D721Med (cell line): ENCODE measurements around the gene UCN2.

Source experiments
- DNase-seq: peaks from one replicate; pipeline ENCODE4 v3.0.0; 2011; ENCODE audit warnings: low spot score; ENCODE audit not compliant: insufficient read length
- FAIRE-seq: peaks from 2 replicates; lab custom pipeline; 2011; peaks lifted over from hg19 to GRCh38; lab: Jason Lieb, UNC
- CTCF ChIP-seq: IDR thresholded peaks from 2 replicates; pipeline ENCODE4 v1.5.1; 2012; ENCODE audit warnings: mild to moderate bottlenecking, control low read depth; ENCODE audit not compliant: insufficient read depth; ENCODE audit errors: missing control alignments

The UCN2 gene

DNA sequence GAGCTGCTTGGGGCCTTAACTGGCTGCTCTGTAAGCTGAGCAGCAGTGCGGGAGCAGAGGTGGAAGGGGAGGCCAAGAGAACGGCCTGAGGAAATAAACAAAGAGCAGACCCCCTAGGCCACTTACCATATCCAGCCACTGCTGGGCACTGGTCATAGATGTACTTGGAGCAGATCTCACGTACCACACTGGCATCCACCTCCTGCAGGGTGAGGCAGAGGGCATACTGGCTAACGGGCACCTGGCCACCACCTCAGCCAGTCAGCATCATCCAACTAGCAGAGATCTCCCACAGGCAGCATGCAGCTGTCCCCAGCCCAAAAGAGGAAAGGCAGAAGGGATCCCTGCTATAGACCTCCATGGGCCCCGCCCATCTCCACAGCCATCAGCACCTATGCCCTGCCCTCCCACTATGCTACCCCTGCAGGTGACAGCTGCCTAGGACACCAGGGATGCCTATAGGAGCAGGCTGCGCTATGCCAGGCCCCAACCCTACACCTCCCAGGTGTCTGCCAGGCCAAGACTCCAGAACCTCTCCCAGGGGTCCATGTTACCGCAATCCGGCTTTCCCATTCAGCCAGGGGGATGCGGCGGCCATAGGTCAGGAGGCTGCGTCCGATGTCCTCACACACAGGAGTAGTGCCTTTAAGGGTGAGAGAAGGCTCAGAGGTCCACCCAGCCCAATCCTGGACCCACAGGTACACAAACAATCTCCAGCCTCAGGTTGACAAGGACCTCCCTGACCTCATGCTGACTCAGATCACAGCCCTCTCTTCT is 36.1 kb upstream of the UCN2 start:
- no peak for FAIRE-seq
- no peak for TF ChIP-seq CTCF
- DNase-seq = no peak

DNA sequence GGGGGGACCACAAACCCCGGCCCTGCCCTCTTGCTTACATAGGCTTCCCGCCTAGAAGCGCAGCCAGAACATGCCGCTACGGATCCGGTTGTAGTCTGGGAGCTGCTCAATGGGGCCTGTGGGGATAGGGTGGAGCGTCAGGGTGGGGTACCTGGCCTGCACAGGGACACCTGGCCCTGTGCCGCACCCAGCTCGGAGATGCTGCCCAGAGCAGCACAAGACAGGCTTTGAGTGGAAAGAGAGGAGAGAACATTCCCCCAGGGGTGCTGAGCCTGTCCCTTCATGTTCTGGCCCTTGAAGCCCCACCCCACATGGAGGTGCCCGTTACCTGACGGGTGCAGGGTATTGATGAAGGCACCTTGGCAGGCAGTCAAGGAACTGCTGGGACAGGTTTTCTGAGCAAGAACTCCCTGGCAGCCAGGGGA is 35.5 kb upstream of the UCN2 start:
- DNase-seq = no peak
- FAIRE-seq = no peak
- no peak for TF ChIP-seq CTCF

DNA sequence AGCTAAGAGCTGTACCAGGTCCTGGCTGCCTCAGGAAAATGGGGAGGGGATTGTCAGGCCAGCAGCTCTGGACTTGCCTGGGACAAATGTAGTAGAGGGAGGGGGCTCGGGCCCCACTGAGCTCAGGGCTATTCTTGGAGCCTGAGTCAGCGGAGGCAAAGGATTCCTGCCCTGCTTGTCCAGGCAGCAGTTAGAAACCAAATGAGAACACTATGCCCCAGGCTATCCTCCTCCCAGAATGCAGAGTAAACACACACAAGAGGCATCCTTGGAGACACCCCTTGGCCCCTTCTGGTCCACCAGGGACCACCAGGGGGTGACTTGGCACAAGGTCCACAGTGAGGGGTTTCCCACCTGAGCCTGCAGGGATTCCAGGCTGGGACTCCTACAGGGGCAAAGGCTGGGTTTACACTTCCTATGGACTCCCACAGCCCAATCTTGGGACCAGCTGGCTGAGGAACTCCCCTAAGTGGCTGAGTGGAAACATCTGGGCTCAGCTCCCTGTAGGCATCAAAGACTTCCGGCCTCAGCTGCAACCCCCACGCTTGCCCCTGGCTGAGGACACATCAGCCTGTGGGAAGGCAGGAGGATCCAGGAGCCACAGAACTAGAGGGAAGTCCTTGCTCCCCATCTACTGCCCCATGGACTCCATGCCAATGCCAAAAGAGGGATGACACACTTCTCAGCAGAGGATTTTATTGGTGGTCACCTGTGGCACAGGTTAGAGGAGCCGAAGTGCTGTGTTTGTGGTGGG is 34.9 kb upstream of the UCN2 start:
- FAIRE-seq (no peak), DNase-seq (no peak)
- no peak for TF ChIP-seq CTCF

DNA sequence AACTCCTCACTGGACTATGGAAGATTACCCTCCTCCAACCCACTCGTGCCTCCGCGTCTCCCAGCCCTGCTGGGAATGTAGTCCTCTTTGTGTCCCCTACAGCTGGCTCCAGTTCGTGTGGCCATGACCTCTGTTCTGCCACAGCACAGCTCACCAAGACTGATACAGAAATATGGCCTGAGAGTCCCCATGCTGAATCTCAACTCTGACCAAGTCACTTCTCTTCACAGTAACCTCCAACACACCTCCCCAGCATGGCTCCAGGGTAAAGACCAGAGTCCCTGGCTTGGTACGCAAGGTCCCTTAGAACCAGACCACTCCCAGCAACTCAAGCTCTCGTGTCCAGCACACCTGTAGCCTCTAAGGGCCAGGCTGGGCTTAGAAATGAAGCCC is 33.8 kb upstream of the UCN2 start:
- TF ChIP-seq CTCF = no peak
- DNase-seq (no peak), FAIRE-seq (no peak)

GRCh38 chr3:48596676-48597407 is 33.3 kb upstream of the UCN2 start:
- FAIRE-seq = no peak
- TF ChIP-seq CTCF = no peak
- DNase-seq = no peak

GRCh38 chr3:48596157-48596556 is 32.6 kb upstream of the UCN2 start:
- no peak for TF ChIP-seq CTCF
- FAIRE-seq (no peak), DNase-seq (no peak)
